ENCODE results near the gene DKK3.
A peak's percentile ranks its signal among the peaks of the same experiment; 100 is the strongest.

DKK3 gene

DNA sequence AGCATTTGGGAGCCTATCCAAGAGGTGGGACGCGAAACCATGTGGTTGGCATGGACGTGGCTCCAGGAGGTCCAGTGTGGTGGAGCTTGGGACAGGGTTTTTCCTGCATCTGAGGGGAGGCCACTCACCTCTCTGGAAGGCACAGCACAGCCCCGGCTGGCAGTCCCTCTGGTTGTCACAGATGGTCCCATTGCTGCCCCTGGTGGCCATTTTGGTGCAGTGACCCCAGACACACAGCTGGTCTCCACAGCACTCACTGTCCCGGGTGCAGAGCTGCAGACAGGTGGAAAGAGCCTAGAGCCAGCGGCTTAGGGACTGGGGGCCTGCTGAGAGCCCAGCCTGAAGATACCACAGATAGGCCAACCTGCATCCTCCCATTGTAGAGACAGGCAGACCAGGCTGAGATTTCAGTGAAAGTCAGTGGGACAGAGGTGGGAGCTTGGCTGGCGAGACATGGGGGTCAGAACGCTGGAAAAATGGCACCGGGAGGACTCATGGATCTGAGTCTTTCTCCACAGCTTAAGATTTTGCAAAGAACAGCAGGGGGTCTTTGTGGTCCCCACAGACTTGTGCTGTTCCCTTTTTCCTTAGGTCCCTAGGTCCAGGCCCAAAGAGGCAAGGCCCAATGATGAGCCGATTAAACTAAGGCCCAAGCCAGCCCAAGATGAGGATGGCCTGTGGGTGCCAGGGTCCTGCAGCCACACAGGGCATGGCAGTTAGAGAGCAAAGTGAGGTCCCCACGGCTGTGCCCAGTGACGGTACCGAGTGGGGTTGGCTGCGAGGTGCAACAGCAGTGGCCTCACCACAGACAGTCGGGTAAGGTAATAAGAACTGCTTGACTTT, 41.4 kb downstream of the DKK3 start:
- DNase-seq (ENCODE audit: low read depth): peak; percentile 49

DNA sequence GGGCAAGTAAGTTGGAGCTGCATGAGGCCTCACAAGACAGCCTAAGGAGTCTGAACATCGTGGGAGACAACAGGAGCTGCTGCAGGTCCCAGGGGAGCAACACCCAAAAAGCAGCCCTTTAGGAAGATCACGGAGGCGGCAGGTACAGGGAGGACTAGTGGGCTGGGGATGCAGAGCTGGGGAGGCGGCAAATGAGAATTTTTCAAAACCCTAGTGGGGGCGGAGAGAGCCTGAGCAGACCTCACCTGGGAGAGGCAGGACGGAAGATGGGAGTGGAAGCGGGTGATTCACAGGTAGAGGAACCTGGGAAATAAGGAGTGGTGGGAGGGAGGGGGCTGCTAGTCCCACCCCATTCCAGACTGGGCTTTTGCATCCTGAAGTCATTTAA, 42.1 kb downstream of the DKK3 start:
- no peak for DNase-seq (ENCODE audit: low read depth)

DNA sequence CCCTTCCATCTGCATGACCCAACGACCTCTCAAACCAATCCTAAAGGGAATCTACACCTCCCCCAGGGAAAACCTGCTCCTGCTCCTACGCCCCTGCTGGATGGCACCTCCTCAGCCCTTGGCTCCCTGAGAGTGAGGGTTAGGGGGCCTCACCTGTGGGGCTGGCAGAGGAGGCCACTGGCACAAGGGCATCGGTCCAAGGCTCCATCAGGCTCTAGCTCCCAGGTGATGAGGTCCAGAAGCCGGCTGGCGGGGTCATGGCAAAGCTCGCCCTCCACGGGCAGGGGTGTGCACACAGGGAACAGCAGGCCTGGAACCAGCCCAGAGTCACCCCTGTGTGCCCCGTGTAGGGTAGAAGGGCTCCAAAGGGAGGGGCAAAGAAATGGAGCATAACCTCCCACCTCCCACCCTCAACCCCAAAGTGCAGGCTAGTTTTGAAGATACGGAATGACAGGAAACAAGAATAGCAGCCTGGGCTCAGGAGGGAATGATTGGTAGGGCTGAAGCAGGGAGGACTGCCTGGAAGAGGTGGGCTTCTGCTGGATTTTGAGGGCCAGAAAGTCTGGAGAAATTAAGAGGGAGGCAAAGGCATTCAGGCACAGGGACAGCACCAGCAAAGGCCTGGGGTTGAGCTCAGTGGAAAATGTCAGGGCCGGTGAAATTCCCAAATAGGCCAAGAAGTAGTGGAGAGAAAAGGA, 42.6 kb downstream of the DKK3 start:
- no peak for DNase-seq (ENCODE audit: low read depth)

DNA sequence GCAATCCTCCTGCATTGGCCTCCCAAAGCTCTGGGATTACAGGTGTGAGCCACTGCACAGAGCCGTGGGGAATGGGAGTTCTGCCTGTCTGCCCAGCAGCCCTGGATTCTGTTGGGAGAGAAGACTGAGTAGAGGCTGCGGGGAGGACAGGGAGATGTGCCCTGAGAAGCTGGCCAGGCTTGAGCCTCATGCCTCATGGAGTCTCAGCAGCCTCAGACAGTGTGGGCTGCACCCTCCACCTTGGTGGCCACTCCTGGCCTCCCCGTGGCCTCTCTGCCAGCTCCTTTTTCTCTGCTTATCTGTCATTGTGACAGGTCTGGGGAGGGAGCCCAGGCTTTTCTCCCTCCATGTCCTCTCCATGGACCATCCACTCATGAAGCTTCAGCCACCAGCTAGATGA, 43.2 kb downstream of the DKK3 start:
- DNase-seq (ENCODE audit: low read depth): no peak

DNA sequence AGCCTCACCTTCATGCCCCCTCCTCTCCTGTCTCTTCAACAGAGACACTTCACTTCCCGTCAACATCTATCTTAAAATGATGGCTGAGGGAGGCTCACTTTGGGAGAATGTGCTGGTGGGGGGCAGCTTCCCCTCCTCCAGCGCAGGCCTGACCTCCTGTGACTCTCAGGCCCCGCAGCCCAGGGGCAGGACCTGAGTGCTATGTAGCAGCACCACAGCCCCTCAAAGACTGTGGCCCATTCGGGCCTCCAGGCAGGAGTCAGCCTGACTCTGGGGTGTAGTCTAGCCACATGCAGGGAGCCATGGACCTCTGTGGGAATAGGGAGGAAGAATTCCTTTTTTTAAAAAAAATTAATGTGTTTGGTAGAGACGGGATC, 43.7 kb downstream of the DKK3 start:
- DNase-seq (ENCODE audit: low read depth): no peak

DNA sequence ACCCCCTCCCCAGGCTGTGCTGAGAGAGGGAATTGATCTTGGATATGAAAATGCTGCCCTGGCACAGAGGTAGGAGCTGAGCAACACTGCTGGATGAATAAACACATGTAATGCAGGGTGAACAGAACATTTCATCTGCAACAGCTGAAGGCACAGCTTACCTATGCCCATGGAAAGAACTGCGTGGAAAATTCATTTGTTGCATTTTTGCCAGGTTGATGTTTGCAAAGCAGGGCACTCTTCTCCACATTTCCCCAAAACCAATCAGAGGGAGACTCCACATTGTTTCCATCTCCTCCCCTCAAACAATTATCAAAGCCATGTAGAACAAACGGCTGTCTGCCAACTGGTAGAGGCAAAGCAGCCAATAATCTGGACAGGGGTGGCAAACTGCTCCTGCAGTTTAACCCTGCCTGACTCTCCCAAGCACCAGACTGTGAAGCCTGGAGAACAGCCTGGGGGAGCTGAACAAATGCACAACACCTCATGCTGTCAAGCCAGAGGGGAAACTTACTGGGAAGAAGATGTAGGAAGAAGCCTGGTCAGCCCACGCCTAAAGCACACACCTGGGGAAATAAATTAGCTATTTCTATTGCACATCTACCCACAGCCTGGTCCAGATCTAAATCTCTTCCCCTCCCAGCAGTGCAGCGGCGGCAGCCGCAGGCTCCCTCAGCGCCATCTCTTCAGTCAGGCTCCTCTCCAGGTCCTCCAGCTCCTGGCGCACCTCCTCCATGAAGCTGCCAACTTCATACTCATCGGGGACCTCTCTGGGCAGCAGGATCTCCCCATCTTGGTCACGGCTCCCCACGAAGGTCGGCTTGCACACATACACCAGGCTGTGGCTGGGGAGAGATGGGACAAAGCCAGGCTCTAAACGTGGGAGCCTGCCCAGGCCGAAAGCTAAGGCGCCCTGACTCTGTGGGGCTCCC, 44.3 kb downstream of the DKK3 start:
- no peak for DNase-seq (ENCODE audit: low read depth)

DNA sequence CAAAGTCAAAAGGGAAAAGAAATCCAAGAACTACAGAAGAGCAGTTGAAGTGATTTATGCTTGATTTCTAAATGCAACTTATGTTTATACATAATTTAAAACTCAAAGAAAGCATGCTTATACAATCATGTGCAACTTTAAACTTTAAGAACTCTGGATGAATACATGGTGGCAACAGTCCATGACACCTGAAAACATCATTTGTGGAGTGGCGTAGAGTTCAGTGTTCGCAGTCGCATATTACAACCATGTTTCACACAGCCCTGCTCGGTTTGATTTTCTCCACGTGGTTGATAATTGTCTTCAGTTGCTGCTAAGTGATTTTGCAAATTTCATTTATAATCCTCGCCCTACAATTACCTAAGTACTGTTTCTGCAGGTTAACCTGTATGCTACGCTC, 45.4 kb downstream of the DKK3 start:
- no peak for DNase-seq (ENCODE audit: low read depth)

DNA sequence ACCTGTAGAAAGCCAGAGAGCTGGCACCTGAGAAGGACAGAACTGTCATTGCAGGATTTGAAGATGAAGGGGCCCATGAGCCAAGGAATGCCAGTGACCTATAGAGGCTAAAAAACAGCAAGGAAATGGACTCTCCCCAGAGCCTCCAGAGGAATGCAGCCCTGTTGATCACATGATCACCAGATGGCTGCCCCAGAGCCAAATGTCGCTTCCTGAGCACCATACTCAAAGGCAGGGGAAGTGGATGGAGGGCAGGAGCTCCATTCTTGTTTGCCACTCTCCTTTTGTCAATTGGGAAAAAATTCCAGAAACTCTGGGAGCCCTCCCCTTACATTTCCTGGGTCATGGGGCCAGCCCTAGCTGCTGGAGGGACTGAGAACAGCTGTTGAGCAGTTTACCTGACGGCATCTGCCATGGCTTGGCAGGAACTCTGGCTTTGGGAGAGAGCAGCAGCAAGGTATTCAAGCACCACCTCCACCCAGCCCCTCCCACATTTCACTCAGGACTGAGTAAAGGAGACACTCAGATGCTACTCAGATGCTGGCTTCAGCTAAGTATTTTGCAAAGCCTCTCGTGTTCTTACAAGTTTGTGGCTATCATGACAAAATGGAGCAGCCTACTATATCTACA, 46.9 kb downstream of the DKK3 start:
- DNase-seq (ENCODE audit: low read depth): no peak

DNA sequence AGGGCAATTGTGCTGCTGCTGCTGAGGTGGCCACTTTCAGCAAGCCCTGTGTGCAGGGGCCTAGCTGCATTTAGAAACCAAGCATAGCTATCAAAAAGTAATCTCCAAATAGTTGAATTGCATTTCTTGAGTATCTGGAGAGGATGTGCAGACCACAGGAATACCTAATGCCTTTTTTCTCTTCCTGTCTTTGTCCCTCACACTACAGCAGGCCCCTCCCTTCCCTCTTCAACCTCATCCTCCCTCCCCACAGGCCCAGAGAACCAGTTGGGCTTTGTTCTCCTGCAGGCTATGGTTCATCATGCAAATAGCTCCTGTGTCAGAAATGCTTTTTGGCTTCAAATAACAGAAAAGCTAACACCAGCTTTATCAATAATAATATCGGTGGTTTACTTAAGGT, 47.7 kb downstream of the DKK3 start:
- DNase-seq (ENCODE audit: low read depth): no peak

DNA sequence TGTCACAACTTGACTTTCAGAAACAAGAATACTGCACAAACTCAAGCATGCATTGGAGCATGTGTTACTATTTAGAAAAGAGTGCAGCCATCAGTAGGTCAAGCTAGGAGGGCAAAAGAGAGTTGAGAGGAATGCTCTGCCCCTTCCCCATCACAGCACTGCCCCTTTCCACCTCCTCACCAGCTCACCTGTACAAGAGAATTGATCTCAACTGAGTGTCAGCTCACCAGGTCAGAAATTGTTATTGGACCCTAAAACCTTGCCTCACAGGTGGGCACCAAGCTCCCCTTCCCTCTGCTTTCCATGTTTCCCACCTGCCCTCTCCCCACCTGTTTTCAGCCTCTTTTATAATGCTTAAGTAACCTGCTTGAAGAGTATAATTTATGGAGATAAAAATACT, 48.8 kb downstream of the DKK3 start:
- no peak for DNase-seq (ENCODE audit: low read depth)

DNA sequence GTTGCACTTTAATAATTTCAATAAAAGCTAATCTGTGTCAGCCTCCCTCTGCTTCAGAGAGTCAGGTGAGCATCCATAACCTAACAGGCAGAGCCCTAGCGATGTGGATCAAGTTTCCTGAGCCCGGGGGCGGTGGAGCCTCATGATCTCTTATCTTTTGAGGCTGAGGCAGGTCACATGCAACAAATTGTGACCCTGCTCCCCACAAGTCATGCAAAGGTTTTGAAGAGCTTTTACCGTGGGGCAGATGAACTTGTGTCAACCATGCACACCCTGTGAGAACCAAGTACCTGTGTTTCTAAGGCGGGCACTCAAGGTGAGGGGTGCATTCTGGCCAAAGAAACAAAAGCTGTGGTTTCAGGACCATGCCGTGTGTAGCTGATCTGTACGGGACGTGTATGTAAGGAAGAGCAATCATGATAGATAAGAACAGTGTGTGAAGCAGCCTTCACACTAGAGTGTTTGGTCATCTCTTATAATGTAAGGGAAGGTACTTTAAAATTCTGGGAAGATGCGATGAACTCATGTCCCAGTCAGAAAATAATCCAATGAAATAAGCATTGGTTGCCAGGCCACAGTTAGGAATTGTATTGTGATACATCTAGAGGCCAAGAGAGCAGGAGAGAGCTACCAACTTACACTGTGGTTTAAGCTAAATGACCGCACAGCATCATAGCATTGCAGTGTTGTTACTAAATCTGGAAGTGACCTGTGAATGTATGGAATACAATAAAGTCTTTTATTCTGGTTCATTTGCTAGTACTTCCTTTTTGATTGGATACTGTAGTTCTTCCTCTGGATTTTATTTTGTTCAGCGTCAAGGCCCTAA, 49.8 kb downstream of the DKK3 start:
- DNase-seq (ENCODE audit: low read depth): no peak

DNA sequence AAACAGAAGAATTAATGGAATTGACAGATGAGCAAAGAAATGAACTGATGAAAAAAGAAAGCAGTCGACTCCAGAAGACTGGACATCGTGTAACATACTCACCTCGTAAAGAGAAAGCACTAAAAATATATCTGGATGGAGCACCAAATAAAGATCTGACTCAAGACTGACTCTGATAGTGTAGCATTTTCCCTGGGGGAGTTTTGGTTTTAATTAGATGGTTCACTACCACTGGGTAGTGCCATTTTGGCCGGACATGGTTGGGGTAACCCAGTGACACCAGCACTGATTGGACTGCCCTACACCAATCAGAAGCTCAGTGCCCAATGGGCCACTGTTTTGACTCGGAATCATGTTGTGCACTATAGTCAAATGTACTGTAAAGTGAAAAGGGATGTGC, 52.4 kb downstream of the DKK3 start:
- DNase-seq (ENCODE audit: low read depth): no peak

DNA sequence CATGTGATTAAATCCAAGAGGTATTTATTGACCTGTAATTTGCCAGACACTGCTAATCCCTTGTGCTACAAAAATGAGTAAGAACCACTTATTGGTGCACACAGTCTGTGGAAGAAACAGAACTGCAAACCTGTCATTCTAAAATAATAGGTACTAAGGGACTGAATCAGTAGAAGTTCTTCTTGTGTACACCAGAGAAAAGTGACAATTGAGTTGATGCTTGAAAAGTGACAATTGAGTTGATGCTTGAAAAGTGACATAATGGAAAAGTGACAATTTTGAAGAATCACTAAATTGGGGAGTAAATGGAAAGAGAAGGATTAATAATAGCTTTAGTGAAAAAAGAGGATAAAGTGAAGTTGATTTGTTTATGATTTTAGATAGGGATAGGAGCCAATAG, 56.4 kb downstream of the DKK3 start:
- no peak for DNase-seq (ENCODE audit: low read depth)

DNA sequence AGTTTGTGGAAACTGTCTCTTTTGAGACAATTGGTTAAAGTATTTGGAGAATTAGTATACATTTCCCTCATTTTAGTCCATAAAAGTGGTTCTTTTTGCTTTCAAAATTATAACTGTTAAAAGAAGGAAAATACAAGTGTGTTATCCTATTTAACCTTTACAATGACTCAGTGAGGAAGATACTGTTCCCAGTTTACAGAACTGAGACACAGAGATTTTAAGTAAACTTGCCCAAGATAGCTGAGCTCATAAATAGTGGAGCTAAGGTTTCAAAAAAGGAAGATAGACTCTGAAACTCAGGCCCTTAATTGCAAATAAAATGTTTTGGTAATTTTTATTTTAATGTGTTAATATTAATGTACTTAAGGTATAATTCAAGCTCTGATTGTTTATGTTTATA, 58.9 kb downstream of the DKK3 start:
- no peak for DNase-seq (ENCODE audit: low read depth)

DNA sequence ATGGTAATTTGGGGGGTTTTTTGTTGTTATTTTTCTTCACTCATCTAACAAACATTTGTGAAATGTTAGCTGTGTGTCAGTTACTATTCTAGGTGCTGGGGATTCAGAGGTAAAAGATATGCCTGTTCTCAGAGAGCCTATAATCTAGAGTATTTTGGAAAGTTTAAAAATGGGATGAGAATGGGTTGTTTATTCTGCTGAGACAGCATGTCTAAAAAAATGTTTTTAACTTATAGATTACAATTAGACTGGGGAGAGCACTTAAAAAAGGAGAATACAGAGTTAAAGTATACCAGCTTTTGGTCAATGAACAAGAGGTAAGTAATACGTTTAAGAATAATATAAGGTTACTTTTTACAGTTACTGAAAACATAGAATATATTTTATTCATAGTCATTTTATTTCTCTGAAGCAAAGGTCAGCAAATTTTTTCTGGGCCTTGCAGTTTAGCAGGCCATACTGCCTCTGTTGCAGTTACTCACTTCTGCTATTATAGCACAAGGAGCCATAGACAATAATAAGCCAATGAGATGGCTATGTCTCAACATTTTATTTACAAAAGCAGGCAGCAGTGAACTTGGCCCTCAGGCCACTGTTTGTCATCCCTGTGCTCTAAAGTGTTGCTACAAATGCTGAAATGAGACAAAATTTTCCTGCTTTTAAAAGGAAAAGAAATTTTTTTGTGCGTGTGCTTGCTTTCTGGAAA, 60.0 kb downstream of the DKK3 start:
- DNase-seq (ENCODE audit: low read depth): no peak

DNA sequence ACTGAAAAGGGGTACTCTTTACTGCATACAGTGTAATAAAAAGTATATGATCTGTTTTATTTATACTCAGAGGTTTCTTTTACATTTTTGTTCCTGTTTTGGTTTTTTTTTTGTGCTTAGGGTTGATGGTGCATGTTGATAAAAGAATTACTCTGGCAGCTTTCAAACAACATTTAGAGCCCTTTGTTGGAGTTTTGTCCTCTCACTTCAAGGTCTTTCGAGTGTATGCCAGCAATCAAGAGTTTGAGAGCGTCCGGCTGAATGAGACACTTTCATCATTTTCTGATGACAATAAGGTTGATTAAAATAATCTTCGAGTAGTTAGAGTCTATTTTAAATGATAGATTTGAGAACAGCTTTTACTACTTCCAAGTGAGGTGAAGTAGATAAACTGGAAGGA, 60.6 kb downstream of the DKK3 start:
- DNase-seq (ENCODE audit: low read depth): no peak

DNA sequence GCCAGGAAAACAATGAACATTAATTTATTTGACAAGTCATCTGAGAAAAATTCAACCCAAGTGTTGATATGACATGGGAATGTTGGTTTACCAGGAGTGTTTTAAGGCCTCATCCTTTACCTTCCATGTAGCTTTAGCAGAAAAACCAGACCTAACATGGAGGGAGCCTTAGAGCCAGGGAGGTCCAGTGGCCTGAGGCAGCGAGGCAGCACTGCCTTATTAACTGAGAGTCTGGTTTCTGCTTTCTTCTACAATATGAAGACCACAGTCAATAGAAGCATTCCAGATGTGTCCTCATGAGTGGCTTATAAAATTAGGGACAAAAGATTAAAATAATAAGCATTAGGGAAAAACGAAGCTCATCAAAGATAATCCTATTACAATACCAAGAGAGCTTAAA, 61.5 kb downstream of the DKK3 start:
- DNase-seq (ENCODE audit: low read depth): no peak

DNA sequence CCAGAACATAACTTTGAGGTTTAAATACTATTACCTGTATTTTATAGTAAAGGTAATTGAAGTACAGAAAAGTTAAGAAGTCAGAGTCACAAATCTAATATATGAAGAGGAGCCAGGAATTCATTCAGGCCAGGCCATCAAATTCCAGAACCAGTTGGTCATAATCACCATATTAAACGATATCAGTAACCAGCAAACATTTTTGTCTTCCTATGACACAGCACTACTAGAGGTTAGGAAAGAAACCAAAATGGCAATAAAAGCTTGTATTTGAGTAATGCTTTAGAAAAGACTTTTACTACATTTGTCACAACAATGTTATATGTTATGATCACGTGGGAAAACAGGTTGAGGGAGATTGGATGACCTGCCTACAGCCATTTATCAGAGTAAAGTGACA, 62.2 kb downstream of the DKK3 start:
- no peak for DNase-seq (ENCODE audit: low read depth)

DNA sequence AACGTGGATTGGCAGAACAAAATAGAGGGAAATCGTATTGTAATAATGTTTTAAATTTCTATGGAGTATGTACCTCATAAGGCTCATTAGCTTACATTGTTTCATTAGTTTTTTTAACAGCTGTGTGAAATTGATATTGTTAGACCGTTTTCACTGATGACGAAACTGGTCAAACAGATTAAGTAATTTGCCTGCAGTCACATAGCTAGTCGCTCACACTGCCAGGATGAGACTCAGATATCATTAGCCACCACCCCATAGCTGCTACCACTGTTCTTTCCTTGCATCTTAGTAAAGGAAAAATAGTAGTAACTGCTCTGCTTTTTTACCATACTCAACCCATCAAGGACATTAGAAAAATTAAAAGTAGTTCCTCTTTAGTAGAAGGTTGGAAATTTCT, 64.0 kb downstream of the DKK3 start:
- no peak for DNase-seq (ENCODE audit: low read depth)

DNA sequence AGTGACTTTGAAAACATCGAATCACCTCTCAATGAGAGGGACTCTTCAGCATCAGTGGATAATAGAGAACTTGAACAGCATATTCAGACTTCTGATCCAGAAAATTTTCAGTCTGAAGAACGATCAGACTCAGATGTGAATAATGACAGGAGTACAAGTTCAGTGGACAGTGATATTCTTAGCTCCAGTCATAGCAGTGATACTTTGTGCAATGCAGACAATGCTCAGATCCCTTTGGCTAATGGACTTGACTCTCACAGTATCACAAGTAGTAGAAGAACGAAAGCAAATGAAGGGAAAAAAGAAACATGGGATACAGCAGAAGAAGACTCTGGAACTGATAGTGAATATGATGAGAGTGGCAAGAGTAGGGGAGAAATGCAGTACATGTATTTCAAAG, 65.8 kb downstream of the DKK3 start:
- no peak for DNase-seq (ENCODE audit: low read depth)

DNA sequence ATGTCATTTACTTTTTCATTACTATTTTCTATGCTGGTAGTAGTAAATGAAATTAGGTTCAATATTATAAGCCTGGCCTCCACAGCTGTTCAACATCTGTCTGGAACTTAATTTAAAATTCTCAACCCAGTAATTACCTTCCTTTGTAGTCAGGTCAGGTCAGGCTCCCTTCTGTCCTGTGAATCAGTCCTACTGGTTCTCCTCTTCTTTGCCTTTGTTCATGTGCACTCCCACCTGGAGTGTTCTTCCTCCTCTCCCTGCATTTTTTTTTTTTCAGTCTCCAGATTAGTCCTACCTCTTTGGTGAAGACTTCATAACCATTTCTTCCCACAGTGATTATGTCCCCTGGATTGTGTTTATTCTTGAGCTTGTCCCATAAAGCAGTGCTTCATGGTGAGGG, 67.9 kb downstream of the DKK3 start:
- DNase-seq (ENCODE audit: low read depth): no peak
